CD4-positive, alpha-beta T cell (primary cell): ENCODE data around the gene PDE10A. TPM values are rescaled to one million over a fixed set of nuclear protein-coding genes. Genes with fewer than 3 reads are reported as not detected.

Source experiments
- ATAC-seq: fragments of 200-7000 bp; cut with Tn5 transposase; one replicate; pipeline ENCODE4 v1.10.0; 2022; ENCODE audit warnings: mild to moderate bottlenecking; ENCODE audit not compliant: poor library complexity
- CTCF ChIA-PET: fragments of 350-600 bp; sonication (Branson Sonifier 250); formaldehyde crosslinking; loops from one replicate; lab custom pipeline; 2021; ENCODE audit warnings: antibody characterized with exemption, inconsistent platforms; lab: Charles Lee
- POLR2A ChIA-PET: fragments of 350-600 bp; sonication (Branson Sonifier 250); formaldehyde crosslinking; loops from one replicate; lab custom pipeline; 2021; ENCODE audit warnings: antibody characterized with exemption, inconsistent platforms; lab: Charles Lee
- DNase-seq, 14 experiments: peaks; one replicate each; pipeline ENCODE4 v3.0.0-alpha.2; 2013 to 2020; ENCODE audit warnings: mixed read lengths in 2 of 14
- H3K27ac ChIP-seq, 2 donors: one replicate each; pipeline versions ENCODE4 v1.5.1 to v1.7.0; 2013; ENCODE audit warnings: low read length in 2 of 2, low read depth in 1 of 2, mild to moderate bottlenecking in 1 of 2
- H3K27me3 ChIP-seq, 2 experiments: 1 replicate in 1 of 2; 2 replicates in 1 of 2; pipeline versions ENCODE4 v1.6.1 to v1.7.0; 2013; ENCODE audit warnings: low read length in 2 of 2, control low read depth in 1 of 2, mild to moderate bottlenecking in 1 of 2, moderate library complexity in 1 of 2; ENCODE audit not compliant: insufficient read depth in 2 of 2, control insufficient read depth in 1 of 2
- H3K36me3 ChIP-seq: one replicate; pipeline ENCODE4 v1.6.1; 2013; ENCODE audit warnings: low read length, control low read depth; ENCODE audit not compliant: insufficient read depth
- H3K4me1 ChIP-seq: one replicate; pipeline ENCODE4 v1.6.1; 2013; ENCODE audit warnings: low read length, control low read depth; ENCODE audit not compliant: insufficient read depth
- H3K4me3 ChIP-seq: one replicate; pipeline ENCODE4 v1.5.1; 2013; ENCODE audit warnings: mild to moderate bottlenecking, low read length, moderate library complexity
- H3K9me3 ChIP-seq, 2 experiments: 1 replicate in 1 of 2; 2 replicates in 1 of 2; pipeline versions ENCODE4 v1.6.1 to v1.7.0; 2013; ENCODE audit warnings: low read length in 2 of 2, mild to moderate bottlenecking in 2 of 2, control low read depth in 1 of 2, moderate library complexity in 1 of 2; ENCODE audit not compliant: control insufficient read depth in 1 of 2, insufficient read depth in 1 of 2
- H3K27ac Mint-ChIP-seq: one replicate; pipeline ENCODE4 v1.8.0; 2020; ENCODE audit warnings: mixed read lengths
- H3K27me3 Mint-ChIP-seq: one replicate; pipeline ENCODE4 v1.8.0; 2021; ENCODE audit warnings: mixed read lengths
- H3K36me3 Mint-ChIP-seq: one replicate; pipeline ENCODE4 v1.8.0; 2021; ENCODE audit warnings: low read depth, mixed read lengths
- H3K4me1 Mint-ChIP-seq: one replicate; pipeline ENCODE4 v1.8.0; 2021; ENCODE audit warnings: low read depth, mixed read lengths
- H3K4me3 Mint-ChIP-seq: one replicate; pipeline ENCODE4 v1.8.0; 2020; ENCODE audit warnings: mild to moderate bottlenecking, mixed read lengths
- H3K9me3 Mint-ChIP-seq: one replicate; pipeline ENCODE4 v1.8.0; 2020; ENCODE audit warnings: mixed read lengths
- CTCF ChIP-seq: fragments of 200-600 bp; IDR thresholded peaks from one replicate; pipeline ENCODE4 v1.8.0; 2022; ENCODE audit warnings: antibody characterized with exemption, mild to moderate bottlenecking
- intact Hi-C, 2 experiments: fragments of 100-400 bp; cut with DNase I in 1 of 2; cut with micrococcal nuclease in 1 of 2; formaldehyde crosslinking; loops; one replicate each; pipeline versions ENCODE4 v1.15.1 to v1.9.0; 2023 to 2025; cut with DNase I, micrococcal nuclease
- total RNA-seq, 174 experiments: library from RNA in 2 of 174; stranded (reverse) in 2 of 174; gene quantifications; one replicate each; pipeline ENCODE4 v1.2.3 and lab custom pipeline; 2021 to 2026

Gene PDE10A
- total RNA-seq, 2 experiments from 2014 or later: not detected

- H3K27ac ChIP-seq: no peak overlapping the region
- H3K9me3 ChIP-seq: peaks cover 0 to 3% of the 10 kb centered on the region in 2 experiments
- CTCF ChIA-PET: no interaction called here
- Mint-ChIP-seq H3K36me3 (no peaks in the 10 kb centered on the region), H3K4me3 (no peak overlapping the region), H3K27me3 (no peaks in the 10 kb centered on the region), H3K4me1 (no peaks in the 10 kb centered on the region), H3K9me3 (no peaks in the 10 kb centered on the region), H3K27ac (no peak overlapping the region)
- intact Hi-C loops: no loop called here
- no peak for ATAC-seq
- no peak overlapping the region for H3K4me3 ChIP-seq
- H3K36me3 ChIP-seq: no peaks in the 10 kb centered on the region
- no peaks in the 10 kb centered on the region for H3K4me1 ChIP-seq
- DNase-seq: no peak
- no peak for TF ChIP-seq CTCF
- no peaks in the 10 kb centered on the region for H3K27me3 ChIP-seq
- POLR2A ChIA-PET: no interaction called here
Measured at GRCh38 chr6:165697171-165697570, 34.1 kb upstream of the PDE10A start.

- TF ChIP-seq CTCF: no peak
- no peaks in the 10 kb centered on the region for H3K4me1 Mint-ChIP-seq
- H3K4me1 ChIP-seq: no peaks in the 10 kb centered on the region
- H3K36me3 ChIP-seq: no peaks in the 10 kb centered on the region
- H3K27ac Mint-ChIP-seq: no peak overlapping the region
- H3K27ac ChIP-seq: no peak overlapping the region
- intact Hi-C loops: no loop called here
- H3K9me3 ChIP-seq: peaks cover 0 to 8% of the 10 kb centered on the region in 2 experiments
- no peaks in the 10 kb centered on the region for H3K36me3 Mint-ChIP-seq
- DNase-seq (no peak), ATAC-seq (no peak)
- no peaks in the 10 kb centered on the region for H3K9me3 Mint-ChIP-seq
- CTCF ChIA-PET: no interaction called here
- no peaks in the 10 kb centered on the region for H3K27me3 Mint-ChIP-seq
- POLR2A ChIA-PET: no interaction called here
- no peaks in the 10 kb centered on the region for H3K27me3 ChIP-seq
- H3K4me3 Mint-ChIP-seq: no peak overlapping the region
- no peak overlapping the region for H3K4me3 ChIP-seq
Measured at GRCh38 chr6:165695722-165696515, 32.9 kb upstream of the PDE10A start.

DNA sequence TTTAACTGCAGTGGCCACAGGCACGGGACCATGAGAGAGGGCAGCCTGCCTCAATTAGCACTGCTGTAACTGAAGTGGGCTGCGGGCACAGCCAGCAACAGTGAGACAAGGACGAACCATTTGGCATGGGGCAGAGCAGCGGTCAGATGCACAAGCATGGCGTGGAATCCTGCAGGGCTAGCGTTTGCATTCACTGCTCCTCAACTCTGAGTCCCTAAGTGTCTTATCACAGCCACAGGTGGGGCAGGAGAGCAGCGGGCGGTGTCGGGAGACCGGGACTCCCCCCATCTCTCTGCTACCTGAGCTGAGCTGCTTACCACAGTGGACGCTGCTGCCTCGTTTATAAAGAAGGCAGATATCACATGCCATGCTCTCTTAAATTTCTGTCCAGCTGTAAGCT is 31.3 kb upstream of the PDE10A start:
- ATAC-seq: no peak
- Mint-ChIP-seq H3K27me3 (no peaks in the 10 kb centered on the region), H3K36me3 (no peaks in the 10 kb centered on the region), H3K4me3 (no peak overlapping the region), H3K9me3 (peaks cover 2% of the 10 kb centered on the region), H3K4me1 (no peaks in the 10 kb centered on the region), H3K27ac (no peak overlapping the region)
- Histone ChIP-seq H3K9me3 (peaks cover 0 to 8% of the 10 kb centered on the region in 2 experiments), H3K36me3 (no peaks in the 10 kb centered on the region), H3K4me3 (no peak overlapping the region), H3K27me3 (no peaks in the 10 kb centered on the region), H3K27ac (no peak overlapping the region), H3K4me1 (no peaks in the 10 kb centered on the region)
- intact Hi-C loops: no loop called here
- TF ChIP-seq CTCF: no peak
- POLR2A ChIA-PET: no interaction called here
- CTCF ChIA-PET: no interaction called here
- no peak for DNase-seq
